Measurements from ENCODE around the gene UTP15.

- TF ChIP-seq CTCF (IDR thresholded peaks at IDR 0.05) (no peak), POLR2A (IDR thresholded peaks at IDR 0.05) (no peak)
These were observed 50.4 kb downstream of the UTP15 start for GRCh38 chr5:73615947-73616346.

All from esophagus squamous epithelium (tissue), 4 donors.